T1000 (cell line): ENCODE results near the gene THADA.
"Not testable (repeated sequence)": the region's sequence is repeated elsewhere in the genome, so short reads cannot be mapped to it uniquely, and the experiment has no call there.

Source experiments
- DNase-seq: peaks from one replicate; lab custom pipeline; 2025; ENCODE audit warnings: mixed read lengths; lab: John Stamatoyannopoulos, UW

The THADA gene

GRCh38 chr2:43412114-43412753 is 183.6 kb downstream of the THADA start:
- DNase-seq = no peak

DNA sequence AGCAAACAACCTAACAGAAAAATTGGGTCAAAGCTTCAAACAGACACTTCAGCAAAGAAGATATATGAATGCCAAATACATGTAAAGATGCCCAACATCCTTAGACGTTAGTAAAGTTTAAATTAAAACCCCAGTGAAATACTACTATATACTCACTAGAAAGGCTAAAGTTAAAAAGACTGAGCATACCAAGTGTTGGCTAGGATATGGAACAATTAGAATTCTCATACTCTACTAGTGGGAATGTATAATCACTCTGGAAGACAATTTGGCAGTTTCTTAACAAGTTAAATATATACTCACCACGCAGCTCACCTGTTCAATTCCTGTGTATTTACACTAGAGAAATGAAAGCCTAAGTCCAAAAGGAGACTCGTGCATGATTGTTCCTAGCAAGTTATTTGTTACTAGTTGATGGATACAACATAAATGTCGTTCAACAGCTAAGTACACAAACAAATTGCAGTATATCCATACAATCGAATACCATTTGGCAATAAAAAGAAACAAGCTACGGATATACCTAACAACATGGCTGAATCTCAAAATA is 185.7 kb downstream of the THADA start:
- DNase-seq = no peak

GRCh38 chr2:43408407-43409160 is 187.3 kb downstream of the THADA start:
- DNase-seq = no peak

- no peak for DNase-seq
Measured at GRCh38 chr2:43407935-43408334, 187.9 kb downstream of the THADA start.

GRCh38 chr2:43406651-43407279 is 189.1 kb downstream of the THADA start:
- DNase-seq = no peak

DNA sequence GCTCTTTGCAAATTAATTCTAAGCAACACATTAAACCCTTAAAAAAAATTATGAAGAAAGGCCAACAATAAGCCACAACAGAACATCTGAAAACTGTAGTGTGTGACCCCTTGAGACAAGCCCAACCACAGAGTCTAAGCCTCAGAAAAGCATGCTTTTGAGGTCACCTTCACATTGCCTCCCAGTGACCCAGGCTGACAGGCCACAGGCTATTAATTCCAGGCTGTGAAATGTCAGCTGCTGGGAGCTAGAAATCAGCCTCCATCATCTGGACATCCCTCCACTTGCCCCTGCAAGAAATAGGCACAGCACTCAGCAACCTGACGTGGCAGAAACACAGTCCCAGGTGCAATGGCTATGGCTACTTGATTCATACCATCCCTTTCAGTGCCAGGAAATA is 190.0 kb downstream of the THADA start:
- no peak for DNase-seq

GRCh38 chr2:43402452-43402937 is 193.3 kb downstream of the THADA start:
- no peak for DNase-seq

DNA sequence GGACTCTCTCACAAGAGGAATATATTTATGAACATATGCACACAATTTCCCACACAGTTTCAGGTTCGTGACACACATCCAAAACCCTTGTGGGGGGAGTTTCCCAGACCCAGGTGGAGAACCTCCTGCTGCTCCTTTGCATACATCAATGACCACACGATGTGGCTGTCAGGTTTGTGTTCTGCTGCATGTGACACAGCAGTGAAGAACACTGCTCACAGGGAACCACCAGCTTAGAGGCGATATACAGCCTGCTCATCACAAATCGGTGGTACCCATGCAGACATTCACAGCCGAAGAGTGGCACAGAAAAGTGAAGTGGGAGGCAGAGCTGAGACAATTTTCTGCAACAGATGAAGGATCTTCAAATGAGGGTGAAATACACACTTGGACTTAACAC is 193.8 kb downstream of the THADA start:
- no peak for DNase-seq

DNA sequence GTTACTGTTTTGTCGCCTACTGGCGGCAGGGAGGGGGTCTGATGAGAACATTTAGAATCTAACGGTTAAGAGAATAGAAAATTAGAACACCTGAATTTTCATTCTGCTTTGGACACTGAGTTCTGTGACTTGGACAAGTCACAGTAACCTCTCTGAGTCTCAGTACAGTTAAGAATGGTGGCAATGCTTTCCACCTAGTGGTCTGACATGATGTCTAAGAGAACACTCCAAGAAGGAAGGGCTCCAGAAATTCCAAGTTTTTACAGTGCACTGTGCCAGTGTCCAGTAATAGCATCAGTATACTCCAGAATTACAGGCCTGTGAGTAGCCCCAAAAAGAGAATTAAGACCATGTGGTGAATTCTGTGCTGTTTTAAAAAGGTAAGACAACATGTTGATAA is 195.3 kb downstream of the THADA start:
- DNase-seq = no peak

DNA sequence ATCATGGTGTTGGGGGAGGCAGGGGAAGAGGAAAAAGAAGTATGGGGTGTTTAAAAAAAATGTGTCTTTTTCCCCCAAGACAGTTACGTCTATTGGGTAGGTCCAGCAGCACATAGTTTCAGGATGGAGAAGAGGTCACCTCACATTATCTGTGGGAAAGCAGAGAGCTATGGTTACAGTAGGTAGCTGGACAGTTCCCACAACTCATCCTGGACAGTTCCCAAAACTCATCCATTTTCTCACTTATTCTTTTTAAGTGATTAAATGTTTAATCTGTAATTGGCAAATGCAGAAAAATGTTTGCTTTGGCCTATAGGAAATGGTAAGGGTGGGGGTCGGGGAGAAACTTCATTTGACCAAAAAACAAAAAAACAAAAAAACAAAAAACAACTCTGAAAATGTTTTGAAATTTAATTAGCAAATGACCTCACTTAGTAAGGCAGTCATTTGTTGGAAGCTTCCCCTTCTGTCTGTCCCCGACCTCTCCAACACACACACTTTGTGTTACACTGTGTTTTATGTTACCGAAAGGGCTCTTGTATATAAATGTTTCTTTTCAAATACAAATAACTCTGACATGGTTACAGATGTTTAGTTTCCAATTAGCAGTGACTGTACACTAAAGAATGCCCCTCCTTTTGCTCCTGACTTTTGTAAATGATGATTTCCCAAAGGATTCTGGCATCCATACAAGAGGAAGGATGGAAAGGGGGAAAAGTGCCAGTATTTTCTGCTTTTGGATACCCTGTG is 196.1 kb downstream of the THADA start:
- DNase-seq = no peak

GRCh38 chr2:43399098-43399497 is 196.7 kb downstream of the THADA start:
- no peak for DNase-seq

DNA sequence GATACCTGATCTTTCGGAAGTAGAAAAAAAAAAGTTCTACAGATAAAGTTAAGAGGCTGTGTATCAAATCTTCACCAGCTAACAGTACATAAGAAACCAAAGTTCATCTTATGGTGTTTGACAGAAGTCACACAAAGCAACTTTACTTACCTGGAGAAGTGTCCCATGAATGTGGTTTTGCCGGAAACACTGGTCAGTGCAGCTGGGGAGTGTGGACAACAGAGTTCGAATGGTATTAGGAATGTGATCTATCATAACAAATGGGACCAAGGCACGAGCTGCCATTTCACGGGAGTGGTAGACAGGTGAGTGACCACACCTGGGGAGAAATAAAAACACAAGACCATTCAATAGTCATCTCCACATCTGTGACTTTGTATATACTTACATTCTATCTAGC is 198.0 kb downstream of the THADA start:
- no peak for DNase-seq

GRCh38 chr2:43397411-43397810 is 198.4 kb downstream of the THADA start:
- DNase-seq = no peak

- not testable (repeated sequence) for DNase-seq
Measured at GRCh38 chr2:43396344-43396743, 199.5 kb downstream of the THADA start.

GRCh38 chr2:43393918-43394317 is 201.9 kb downstream of the THADA start:
- no peak for DNase-seq

DNA sequence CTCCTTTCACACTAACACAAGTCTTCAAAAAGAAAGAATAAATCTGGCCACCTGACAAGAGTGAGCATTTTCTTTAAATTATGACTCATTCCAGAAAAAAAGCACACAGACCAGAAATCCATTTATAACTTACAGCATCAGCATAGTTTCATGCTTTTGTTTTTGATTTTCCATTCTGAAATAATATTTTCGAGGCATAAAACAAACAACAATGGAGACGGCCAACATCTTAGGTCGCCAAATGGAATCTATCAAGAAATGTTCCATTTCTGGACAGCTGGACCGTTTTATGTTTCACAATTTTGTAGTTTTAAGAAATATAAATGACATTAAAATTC is 204.0 kb downstream of the THADA start:
- DNase-seq = no peak

DNA sequence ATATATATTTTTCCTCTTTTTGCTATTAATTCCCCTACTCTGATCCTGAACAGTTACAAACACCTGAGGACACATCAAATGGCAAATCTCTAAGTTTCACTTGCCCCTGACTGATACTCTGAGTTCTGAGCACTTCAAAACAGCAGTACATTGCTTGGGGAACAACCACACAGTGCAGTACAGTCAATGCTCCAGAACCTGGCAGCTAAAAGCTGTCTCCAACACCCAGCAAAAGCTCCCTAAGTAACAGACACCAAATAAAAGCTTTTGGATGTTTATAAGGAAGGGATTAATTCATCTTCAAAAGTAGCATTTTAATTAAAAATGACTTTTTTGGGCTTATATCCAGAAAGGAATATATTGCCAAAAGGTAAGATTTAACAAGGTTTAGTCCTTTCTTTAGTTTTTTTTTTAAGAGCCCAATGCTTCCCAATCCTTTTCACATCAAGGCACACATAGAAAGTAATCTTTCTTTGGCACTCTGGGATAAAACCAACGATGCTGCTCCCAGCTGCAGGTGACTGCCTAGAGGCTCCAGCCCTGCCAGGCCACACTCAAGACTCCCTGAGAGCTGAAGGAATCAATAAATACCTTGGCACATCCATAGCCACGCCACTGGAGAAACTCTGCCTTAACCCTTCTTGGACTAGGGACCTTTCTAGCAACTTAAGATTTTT is 204.5 kb downstream of the THADA start:
- DNase-seq = no peak

GRCh38 chr2:43389581-43390466 is 206.0 kb downstream of the THADA start:
- DNase-seq = no peak

GRCh38 chr2:43388371-43388770 is 207.5 kb downstream of the THADA start:
- DNase-seq = no peak
